22Rv1 (cell line): ENCODE data around the gene AOPEP.

ENCODE experiments used
- ZFX ChIP-seq: fragments of 450-650 bp; IDR thresholded peaks from 2 replicates; pipeline ENCODE4 v1.6.1; 2017; ENCODE audit warnings: antibody characterized with exemption, borderline replicate concordance
- TF ChIP-seq, protein P1 (sequence below): fragments of 450-650 bp; IDR thresholded peaks from 2 replicates; pipeline ENCODE4 v1.5.1; 2017; ENCODE audit warnings: mild to moderate bottlenecking

- TF ChIP-seq, protein P1, sequence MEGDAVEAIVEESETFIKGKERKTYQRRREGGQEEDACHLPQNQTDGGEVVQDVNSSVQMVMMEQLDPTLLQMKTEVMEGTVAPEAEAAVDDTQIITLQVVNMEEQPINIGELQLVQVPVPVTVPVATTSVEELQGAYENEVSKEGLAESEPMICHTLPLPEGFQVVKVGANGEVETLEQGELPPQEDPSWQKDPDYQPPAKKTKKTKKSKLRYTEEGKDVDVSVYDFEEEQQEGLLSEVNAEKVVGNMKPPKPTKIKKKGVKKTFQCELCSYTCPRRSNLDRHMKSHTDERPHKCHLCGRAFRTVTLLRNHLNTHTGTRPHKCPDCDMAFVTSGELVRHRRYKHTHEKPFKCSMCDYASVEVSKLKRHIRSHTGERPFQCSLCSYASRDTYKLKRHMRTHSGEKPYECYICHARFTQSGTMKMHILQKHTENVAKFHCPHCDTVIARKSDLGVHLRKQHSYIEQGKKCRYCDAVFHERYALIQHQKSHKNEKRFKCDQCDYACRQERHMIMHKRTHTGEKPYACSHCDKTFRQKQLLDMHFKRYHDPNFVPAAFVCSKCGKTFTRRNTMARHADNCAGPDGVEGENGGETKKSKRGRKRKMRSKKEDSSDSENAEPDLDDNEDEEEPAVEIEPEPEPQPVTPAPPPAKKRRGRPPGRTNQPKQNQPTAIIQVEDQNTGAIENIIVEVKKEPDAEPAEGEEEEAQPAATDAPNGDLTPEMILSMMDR, result no peak
- TF ChIP-seq ZFX, result no peak
Observed at GRCh38 chr9:94950579-94951323, 224.3 kb downstream of the AOPEP start.
